K562 (cell line): ENCODE data around the gene MCIDAS. TPM values are rescaled to one million over a fixed set of nuclear protein-coding genes. Genes with fewer than 3 reads are reported as not detected.

Experiments
- ELF1 ChIP-seq: fragments of 200-800 bp; sonication (Bioruptor generic); IDR thresholded peaks from 2 replicates; pipeline ENCODE4 v1.6.1; 2016; ENCODE audit warnings: missing genetic modification characterization, missing compliant biosample characterization
- ETV5 ChIP-seq: sonication (generic); formaldehyde crosslinking; IDR thresholded peaks from 2 replicates; pipeline ENCODE4 v1.4.0; 2020; ENCODE audit warnings: low read depth, mild to moderate bottlenecking, missing genetic modification reagents
- GTF2F1 ChIP-seq: IDR thresholded peaks from 2 replicates; pipeline ENCODE4 v1.6.1; 2011; ENCODE audit warnings: low read depth, low read length, improper control_type of control experiment
- HNRNPUL1 ChIP-seq: fragments of 200-400 bp; formaldehyde crosslinking; IDR thresholded peaks from 2 replicates; pipeline ENCODE4 v1.6.1; 2017; ENCODE audit warnings: low read length
- NR3C1 ChIP-seq: sonication (generic); formaldehyde crosslinking; IDR thresholded peaks from 2 replicates; pipeline ENCODE4 v1.8.1; 2022; ENCODE audit warnings: missing genetic modification reagents
- NRF1 ChIP-seq, 2 experiments: fragments of 450-650 bp; IDR thresholded peaks in 1 of 2; conservative IDR thresholded peaks in 1 of 2; 2 replicates each; pipeline ENCODE4 v1.6.1; 2014; ENCODE audit warnings: mild to moderate bottlenecking in 2 of 2
- PPARD ChIP-seq: fragments of 250-450 bp; sonication (Bioruptor Pico); IDR thresholded peaks from 2 replicates; pipeline ENCODE4 v1.8.0; 2022; ENCODE audit warnings: inconsistent platforms, mild to moderate bottlenecking, moderate library complexity
- SRSF3 ChIP-seq: fragments of 200-400 bp; formaldehyde crosslinking; IDR thresholded peaks from 2 replicates; pipeline ENCODE4 v1.6.1; 2016; ENCODE audit warnings: mild to moderate bottlenecking, low read length, moderate library complexity; ENCODE audit not compliant: insufficient read depth
- ZBED1 ChIP-seq: IDR thresholded peaks from 2 replicates; pipeline ENCODE4 v1.6.1; 2014
- ZKSCAN3 ChIP-seq: fragments of 250-450 bp; sonication (Bioruptor Pico); IDR thresholded peaks from 2 replicates; pipeline ENCODE4 v1.4.0; 2020
- polyA plus RNA-seq, 8 experiments: library from polyadenylated mRNA; depleted of rRNA in 4 of 8; stranded (reverse) in 5 of 8; unstranded in 3 of 8; fragments of >200 nt; fragmentation: Nextera tagmentation in 2 of 8; fragmentation: Illumina TruSeq in 1 of 8; extraction: Ambion mirVana in 2 of 8; extraction: Trizol in 1 of 8; gene quantifications; 2 replicates each; pipeline versions ENCODE4 v1.2.1 to v1.2.3, GENCODE V29; 2011 to 2014; ENCODE audit warnings: inconsistent platforms in 1 of 8, missing spikeins in 1 of 8
- total RNA-seq, 7 experiments: library from RNA; depleted of rRNA in 6 of 7; stranded (reverse); fragments of >200 nt in 6 of 7; fragmentation: Illumina TruSeq in 2 of 7; extraction: Trizol in 2 of 7; gene quantifications; 2 replicates each; pipeline versions ENCODE4 v1.2.1 to v1.2.3, GENCODE V29; 2011 to 2021; ENCODE audit warnings: low replicate concordance in 1 of 7
- TF ChIP-seq, protein P1 (sequence below): sonication (generic); formaldehyde crosslinking; IDR thresholded peaks from 2 replicates; pipeline ENCODE4 v1.8.1; 2023; ENCODE audit warnings: mild to moderate bottlenecking, missing genetic modification reagents
- TF ChIP-seq, protein P2 (sequence below): fragments of 150-350 bp; IDR thresholded peaks from 2 replicates; pipeline ENCODE4 v1.6.1; 2014; ENCODE audit warnings: low read depth, mild to moderate bottlenecking, low read length, borderline replicate concordance
- TF ChIP-seq, protein P3 (sequence below): fragments of 450-650 bp; IDR thresholded peaks from one replicate; pipeline ENCODE4 v1.6.1; 2018; ENCODE audit warnings: mild to moderate bottlenecking, moderate library complexity; ENCODE audit not compliant: partially characterized antibody
- TF ChIP-seq, protein P4 (sequence below): fragments of 250-450 bp; sonication (Bioruptor Pico); IDR thresholded peaks from 2 replicates; pipeline ENCODE4 v1.8.0; 2022; ENCODE audit warnings: inconsistent platforms

MCIDAS gene
- total and polyA plus RNA-seq, 9 of the 15 experiments (the other 6 are each of a cell fraction or from before 2014, with no cell fraction given), result 0.07 to 1.5 (median 0.69) TPM

DNA sequence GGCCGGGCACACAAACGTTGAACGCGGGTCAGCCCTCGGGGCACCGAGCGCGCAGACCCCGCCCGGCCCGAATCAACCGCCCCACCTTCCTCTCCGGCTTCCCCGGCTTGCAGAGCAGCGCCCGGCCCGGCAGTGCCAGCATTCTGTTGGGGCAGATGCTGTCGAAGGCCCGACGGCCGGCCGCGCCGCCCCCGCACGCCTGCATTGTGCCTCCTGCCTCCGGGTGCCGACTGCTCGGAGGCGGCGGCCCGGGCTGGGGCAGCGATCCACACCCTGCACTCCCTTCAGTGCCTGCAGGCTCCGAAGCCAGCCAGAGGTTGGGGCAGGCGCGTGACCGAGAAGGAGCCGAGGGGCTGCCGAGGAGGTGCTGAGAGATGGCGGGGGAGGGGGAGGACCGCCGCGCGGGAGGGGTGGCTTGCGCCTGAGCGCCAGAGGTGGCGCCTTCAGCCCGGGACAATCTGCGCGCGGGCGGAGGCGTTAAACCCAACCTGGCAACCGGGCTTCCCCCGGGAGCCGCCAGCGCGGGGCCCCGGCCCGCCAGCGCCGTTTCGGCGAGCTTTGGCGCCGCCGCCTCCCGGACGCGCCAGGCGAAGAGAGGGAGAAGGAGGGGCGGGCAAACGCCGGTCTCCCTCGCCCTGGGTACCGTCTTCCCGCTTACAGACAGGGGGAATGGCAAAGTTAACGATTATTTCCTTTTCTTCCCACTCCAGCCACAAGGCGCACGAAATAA, at the start of gene MCIDAS (continued):
- TF ChIP-seq NR3C1, result no peak; the same call in none of the 2 replicates
- no peak for TF ChIP-seq SRSF3
- TF ChIP-seq NRF1 (conservative IDR thresholded peaks at IDR 0.05 in 1 of 2, IDR thresholded peaks at IDR 0.05 in 1 of 2), result peak; percentile 58 to 62; a peak in 3 of 4 replicates
- TF ChIP-seq ZKSCAN3, result no peak
- no peak for TF ChIP-seq ZBED1
- TF ChIP-seq, protein P1, sequence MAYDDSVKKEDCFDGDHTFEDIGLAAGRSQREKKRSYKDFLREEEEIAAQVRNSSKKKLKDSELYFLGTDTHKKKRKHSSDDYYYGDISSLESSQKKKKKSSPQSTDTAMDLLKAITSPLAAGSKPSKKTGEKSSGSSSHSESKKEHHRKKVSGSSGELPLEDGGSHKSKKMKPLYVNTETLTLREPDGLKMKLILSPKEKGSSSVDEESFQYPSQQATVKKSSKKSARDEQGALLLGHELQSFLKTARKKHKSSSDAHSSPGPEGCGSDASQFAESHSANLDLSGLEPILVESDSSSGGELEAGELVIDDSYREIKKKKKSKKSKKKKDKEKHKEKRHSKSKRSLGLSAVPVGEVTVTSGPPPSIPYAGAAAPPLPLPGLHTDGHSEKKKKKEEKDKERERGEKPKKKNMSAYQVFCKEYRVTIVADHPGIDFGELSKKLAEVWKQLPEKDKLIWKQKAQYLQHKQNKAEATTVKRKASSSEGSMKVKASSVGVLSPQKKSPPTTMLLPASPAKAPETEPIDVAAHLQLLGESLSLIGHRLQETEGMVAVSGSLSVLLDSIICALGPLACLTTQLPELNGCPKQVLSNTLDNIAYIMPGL, result 0 out of 2 replicates have a peak, but pooled peaks have one; percentile 28
- TF ChIP-seq, protein P2, sequence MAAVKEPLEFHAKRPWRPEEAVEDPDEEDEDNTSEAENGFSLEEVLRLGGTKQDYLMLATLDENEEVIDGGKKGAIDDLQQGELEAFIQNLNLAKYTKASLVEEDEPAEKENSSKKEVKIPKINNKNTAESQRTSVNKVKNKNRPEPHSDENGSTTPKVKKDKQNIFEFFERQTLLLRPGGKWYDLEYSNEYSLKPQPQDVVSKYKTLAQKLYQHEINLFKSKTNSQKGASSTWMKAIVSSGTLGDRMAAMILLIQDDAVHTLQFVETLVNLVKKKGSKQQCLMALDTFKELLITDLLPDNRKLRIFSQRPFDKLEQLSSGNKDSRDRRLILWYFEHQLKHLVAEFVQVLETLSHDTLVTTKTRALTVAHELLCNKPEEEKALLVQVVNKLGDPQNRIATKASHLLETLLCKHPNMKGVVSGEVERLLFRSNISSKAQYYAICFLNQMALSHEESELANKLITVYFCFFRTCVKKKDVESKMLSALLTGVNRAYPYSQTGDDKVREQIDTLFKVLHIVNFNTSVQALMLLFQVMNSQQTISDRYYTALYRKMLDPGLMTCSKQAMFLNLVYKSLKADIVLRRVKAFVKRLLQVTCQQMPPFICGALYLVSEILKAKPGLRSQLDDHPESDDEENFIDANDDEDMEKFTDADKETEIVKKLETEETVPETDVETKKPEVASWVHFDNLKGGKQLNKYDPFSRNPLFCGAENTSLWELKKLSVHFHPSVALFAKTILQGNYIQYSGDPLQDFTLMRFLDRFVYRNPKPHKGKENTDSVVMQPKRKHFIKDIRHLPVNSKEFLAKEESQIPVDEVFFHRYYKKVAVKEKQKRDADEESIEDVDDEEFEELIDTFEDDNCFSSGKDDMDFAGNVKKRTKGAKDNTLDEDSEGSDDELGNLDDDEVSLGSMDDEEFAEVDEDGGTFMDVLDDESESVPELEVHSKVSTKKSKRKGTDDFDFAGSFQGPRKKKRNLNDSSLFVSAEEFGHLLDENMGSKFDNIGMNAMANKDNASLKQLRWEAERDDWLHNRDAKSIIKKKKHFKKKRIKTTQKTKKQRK, result no peak
- TF ChIP-seq, protein P3, sequence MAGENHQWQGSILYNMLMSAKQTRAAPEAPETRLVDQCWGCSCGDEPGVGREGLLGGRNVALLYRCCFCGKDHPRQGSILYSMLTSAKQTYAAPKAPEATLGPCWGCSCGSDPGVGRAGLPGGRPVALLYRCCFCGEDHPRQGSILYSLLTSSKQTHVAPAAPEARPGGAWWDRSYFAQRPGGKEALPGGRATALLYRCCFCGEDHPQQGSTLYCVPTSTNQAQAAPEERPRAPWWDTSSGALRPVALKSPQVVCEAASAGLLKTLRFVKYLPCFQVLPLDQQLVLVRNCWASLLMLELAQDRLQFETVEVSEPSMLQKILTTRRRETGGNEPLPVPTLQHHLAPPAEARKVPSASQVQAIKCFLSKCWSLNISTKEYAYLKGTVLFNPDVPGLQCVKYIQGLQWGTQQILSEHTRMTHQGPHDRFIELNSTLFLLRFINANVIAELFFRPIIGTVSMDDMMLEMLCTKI, result no peak
- no peak for TF ChIP-seq PPARD (CRISPR knock-in tag)
- TF ChIP-seq, protein P4, sequence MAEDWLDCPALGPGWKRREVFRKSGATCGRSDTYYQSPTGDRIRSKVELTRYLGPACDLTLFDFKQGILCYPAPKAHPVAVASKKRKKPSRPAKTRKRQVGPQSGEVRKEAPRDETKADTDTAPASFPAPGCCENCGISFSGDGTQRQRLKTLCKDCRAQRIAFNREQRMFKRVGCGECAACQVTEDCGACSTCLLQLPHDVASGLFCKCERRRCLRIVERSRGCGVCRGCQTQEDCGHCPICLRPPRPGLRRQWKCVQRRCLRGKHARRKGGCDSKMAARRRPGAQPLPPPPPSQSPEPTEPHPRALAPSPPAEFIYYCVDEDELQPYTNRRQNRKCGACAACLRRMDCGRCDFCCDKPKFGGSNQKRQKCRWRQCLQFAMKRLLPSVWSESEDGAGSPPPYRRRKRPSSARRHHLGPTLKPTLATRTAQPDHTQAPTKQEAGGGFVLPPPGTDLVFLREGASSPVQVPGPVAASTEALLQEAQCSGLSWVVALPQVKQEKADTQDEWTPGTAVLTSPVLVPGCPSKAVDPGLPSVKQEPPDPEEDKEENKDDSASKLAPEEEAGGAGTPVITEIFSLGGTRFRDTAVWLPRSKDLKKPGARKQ (CRISPR knock-in tag), result no peak
- TF ChIP-seq GTF2F1, result no peak
- TF ChIP-seq ETV5, result no peak
- TF ChIP-seq ELF1 (tag), result no peak
- TF ChIP-seq HNRNPUL1, result no peak
